GM18858 (cell line): ENCODE data around the gene ZNF519.

Source experiments
- ATAC-seq: cut with Tn5 transposase; IDR thresholded peaks from one replicate; pipeline ENCODE4 v1.9.1; 2021; ENCODE audit not compliant: unreplicated experiment

Gene ZNF519

DNA sequence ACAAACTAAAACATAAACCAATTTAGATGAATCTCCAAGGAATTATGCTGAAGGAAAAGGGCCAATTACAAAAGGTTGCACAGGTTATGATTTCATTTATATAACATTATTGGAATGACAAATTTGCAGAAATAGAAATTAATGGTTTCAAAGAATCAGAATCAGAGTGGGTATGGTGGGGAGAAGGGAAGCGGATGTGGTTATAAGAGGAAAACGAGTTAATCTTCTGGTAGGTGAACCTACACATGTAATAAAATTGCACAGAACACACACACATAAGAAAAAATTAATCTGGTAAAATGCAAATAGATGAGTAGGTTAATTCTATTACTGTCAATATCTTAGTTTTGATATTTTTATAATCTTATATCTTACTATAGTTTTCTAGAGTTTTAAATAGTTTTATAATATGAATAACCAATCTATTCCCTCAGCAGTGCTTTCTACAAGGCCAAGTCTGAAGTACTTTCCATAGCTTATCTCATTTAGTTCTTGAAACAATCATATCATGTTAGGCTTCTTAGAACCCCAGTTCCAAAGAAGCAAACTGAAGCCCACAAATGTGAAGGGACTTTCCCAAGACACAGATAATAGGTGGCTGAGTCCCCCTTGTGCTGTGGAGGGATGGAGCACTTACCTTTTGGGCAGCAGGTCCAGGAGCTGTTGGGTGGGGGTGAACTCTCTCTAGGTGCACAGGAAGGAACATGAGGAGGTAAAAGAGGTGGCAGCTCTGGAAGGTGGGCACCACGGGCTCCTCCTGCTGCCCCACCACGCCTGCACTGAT lies 31.5 kb downstream of the ZNF519 start:
- ATAC-seq, result no peak

DNA sequence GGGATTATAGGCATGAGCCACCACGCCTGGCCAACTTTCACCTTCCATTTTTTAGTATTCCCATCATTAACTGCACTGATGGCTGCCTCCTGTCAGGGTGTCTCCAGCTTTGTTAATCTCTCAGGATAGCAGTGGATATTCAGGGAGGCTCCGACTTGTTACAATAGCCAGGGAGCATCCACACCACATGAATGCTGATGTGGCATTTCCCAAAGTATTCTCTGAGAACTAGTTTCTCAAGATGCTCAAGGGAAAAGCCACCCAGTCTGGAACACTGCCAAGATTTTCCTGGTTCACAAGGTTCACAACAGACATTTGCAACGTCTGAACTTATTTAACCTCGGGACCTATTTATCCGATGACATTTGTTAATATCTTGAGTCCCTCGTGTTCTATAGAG lies 33.8 kb downstream of the ZNF519 start:
- ATAC-seq, result no peak

DNA sequence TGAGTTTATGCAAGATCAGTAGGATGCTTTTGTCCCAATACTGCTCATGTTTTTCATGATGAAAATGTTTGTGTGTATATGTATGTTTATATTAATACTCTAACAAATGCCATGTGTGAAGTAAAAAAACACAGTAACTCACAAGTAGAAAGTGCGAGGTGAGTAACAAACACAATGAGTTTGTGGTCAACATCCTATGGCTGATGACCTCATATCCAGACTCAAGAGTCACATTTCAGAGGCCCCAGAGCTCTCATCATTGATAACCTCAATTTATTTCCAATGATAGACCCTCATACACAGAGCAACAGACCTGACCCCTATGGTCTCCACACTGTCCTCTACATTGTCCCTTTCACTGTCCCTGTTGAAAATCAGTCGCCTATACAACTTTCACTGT lies 34.5 kb downstream of the ZNF519 start:
- no peak for ATAC-seq

DNA sequence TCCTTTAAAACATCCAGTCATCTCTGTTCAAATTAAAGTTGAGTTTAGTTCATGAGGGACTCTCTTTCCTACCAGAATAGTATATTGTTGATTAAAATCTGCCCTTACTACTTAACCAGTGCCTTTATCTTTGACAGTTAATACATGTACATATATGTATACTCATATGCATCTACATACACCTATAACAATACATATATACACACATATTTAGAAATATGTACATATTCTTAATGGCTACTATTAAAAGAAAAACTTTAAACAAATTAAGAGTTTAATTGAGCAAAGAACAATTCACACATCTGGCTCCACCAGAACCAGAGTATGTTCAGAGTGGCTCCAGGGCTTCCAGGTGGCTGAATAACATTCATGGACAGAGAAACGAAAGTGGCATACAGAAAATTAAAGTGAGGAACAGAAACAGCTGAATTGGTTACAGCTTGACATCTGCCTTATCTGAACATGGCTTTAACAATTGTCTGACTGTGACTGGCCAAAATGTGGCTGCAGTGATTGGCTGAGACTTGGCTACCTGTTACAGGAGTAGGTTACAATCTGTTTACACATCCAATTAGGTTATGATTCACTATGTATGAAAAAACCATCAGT lies 38.8 kb downstream of the ZNF519 start:
- peak; percentile 66 for ATAC-seq

DNA sequence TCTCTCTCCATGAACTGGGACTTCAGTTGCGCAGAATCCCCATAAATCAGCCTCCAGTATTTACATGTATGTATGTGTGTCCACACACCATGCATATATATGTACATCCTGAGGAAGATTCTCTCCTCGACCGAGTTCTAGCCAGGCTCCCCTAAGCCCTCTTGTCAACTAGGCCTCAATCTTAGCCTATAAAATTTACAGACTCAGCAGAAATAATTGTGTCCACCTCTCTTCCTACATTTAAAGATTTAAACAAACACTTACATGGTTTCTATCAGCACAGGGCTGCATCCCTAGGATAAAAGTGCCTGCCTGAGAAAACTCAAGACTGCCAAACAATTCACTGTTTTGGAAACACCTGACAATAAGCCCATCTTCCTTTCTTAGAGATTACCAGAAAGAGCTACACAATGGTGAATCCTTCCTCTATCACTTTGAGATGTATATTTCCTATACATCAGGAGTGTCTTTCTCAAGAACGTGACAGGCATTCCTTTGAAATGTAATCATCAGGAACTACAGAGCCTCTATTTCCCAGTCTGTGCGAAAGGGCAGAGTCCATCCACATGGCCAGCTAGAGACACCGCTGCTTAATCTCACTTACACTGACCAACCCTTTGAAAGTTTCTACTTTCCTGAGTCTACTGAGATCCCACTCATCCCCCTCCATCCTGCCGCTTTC lies 39.5 kb downstream of the ZNF519 start:
- no peak for ATAC-seq

DNA sequence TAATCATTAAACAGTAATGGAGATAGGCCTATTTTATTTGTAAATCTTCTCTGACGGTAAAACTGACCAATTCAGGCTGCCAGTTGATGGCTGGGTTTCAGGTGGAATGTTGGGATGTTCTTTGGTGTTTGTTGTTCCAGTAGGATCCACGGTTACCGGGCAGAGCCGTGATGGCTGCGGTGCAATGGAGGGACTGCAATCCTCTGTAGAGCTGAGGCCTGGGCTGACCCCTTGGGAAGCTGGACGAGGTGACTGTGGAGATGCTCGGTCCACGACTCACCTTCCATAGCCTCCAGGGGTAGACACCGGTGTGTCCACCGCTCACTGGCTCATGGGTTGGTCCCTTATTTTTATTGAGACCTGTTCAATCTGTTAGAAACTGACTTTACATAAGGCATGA lies 42.5 kb downstream of the ZNF519 start:
- ATAC-seq, result no peak

DNA sequence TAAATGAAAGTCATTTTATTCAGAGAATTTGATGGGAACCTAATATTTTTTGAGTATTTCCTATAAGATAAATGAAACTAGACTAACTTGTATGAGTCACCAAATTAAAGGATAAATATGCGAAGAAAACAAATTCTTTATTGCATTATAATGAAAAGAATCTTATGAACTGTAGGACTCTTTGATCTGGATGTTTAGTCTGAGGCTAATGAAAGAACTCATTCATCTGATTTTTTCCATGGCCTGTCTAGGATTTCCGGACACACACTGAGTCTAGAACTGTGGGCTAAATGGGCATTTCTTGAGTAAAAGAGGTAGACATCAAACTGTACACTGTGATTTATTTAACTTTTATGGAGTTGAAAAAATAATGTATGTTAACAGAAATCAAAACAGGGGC lies 43.0 kb downstream of the ZNF519 start:
- no peak for ATAC-seq

DNA sequence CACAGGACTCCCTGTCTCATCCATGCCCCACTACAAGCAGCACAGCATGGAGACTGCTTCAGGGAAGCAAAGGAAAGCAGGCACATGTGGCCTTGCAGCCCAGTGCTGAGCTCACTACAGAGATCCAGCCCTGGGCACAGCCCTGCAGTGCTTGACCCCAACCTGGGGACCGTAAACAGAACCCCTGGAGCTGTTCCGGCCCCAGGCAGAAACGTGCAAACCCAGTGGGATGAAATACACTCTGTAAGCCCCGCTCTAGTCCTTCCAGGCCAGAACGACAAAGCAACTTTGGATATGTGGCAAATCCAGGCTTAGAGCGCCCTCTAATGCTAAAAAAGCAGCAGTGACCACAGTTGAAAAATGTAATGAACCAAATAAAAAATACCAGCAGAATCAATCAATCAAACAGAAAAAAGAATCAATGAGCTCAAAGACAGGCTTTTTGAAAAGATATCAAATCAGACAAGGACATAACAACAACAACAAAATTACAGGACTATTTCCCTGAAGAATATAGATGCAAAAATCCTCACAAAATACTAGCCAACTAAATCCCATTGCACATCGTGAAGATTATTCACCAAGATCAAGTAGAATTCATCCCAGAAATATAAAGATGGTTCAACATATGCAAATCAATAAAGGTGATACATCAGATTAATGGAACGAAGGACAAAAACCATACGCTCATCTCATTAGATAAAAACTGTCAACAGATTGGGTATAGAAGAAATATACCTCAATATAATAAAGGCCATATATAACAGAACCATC lies 45.6 kb downstream of the ZNF519 start:
- no peak for ATAC-seq

DNA sequence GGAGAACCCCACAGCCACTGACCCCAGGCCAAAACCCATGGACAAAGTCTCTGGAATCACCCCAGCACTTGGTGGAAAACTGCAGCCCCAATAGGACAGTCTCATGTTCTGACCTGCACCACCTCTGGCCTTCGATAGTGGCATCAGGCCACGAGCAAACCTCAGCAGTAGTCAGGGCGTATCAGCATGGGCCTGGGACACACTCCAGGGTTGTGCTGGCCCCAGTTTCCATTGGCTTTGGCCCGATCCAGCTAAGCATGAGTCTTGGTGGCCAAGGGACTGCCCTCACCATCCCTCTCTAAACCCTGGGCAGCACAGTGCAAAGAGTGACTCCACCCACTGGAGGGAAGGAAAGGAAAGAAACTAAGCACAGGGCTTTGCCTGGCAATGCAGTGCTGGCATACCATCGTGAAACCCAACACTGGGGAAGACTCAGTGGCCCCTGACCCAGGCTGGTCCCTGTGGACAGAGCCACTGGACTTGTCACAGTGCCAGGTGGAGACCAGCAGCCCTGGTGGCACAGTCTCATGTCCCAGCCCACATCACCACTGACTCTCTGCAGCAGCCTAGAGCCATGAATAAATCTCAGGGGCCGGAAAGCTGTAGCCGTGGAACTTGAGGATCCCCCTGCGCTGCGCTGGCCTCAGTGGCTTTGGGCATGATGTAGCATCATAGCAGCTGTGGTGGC lies 46.3 kb downstream of the ZNF519 start:
- no peak for ATAC-seq

DNA sequence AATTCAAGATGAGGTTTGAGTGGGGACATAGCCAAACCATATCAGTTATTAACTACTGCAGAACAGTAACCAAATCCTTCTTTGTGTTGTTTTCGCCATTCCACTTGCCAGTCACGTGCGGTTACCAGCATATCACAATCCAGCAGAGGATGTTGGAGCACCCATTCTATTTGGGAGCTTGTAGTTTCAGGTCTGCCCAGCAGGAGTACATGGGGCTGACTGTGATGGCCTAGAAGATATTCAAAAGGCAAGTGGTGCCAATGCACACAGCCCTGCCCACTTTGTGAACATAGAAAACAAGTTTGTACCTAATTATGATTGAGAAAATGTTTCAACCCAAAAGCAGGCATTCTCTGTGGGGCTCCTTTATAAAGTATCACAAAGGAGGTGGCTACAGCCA lies 57.0 kb downstream of the ZNF519 start:
- ATAC-seq, result no peak

DNA sequence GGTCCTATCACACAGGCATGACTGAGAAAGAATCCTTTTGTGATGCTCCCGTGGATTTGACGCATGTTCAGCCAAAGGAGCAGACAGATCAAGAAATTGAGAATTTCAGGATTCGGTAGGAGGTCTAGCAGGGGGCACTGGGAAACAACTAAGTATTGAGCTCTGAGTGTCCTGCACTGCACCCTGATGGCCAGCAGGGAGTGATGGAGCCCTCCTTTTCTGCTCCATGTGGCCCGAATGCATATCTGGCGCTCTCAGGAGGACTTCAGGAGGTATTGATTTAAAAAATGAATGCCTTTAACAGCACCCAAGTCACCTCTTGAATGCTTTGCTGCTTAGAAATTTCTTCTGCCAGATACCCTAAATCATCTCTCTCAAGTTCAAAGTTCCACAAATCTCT lies 58.0 kb downstream of the ZNF519 start:
- no peak for ATAC-seq

DNA sequence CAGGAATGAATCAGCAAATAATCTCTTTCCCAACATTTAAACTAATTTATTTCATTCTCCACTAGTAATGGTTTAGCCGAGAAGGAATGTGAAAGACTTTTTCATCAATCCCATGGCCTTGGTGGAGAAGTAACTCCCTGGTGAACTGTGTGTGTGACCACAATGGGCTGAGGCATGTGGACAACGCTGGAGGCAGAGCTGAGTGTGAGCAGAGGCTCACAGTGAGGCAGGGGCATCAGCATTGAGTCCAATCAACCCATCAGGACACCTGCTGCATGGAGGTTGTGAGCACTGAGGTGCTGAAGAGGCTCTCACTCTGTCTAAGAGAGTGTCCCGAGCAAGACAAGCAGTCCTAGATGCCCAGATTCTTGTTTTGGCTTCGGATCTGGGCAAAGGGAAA lies 78.6 kb downstream of the ZNF519 start:
- no peak for ATAC-seq
